HCT116 (cell line): ENCODE results near the gene OSBPL1A. TPM values are rescaled to one million over a fixed set of nuclear protein-coding genes. Genes with fewer than 3 reads are reported as not detected.

ENCODE experiments used
- ATAC-seq: fragments of 200-7000 bp; cut with Tn5 transposase; 2 replicates; pipeline ENCODE4 v1.9.1; 2020; ENCODE audit warnings: mild to moderate bottlenecking, moderate library complexity
- BruUV-seq: library from RNA; stranded (reverse); fragments of 400-500 nt; replicated peaks from 2 replicates; lab custom pipeline; 2021; lab: Mats Ljungman, UMichigan
- CTCF ChIA-PET: fragments of 300-600 bp; sonication (Branson Sonifier 250); formaldehyde crosslinking; loops from one replicate; lab custom pipeline; 2021; ENCODE audit warnings: antibody characterized with exemption; lab: Charles Lee
- POLR2A ChIA-PET: fragments of 300-600, 350-600 bp; sonication (Branson Sonifier 250); formaldehyde crosslinking; loops from one replicate; lab custom pipeline; 2021; ENCODE audit warnings: antibody characterized with exemption; lab: Charles Lee
- RAD21 ChIA-PET, 2 experiments: fragments of 300-600 bp; sonication (Branson Sonifier 250); formaldehyde crosslinking; loops; one replicate each; lab custom pipeline; 2023; ENCODE audit warnings: low total read pairs in 2 of 2; ENCODE audit not compliant: uncharacterized antibody in 2 of 2, unreplicated experiment in 2 of 2, low non-redundant PET in 1 of 2; lab: Charles Lee
- DNase-seq: peaks from one replicate; pipeline ENCODE4 v3.0.0-alpha.2; 2010; ENCODE audit warnings: low read depth, low spot score
- H2AFZ ChIP-seq: fragments of 200-600 bp; shearing (Covaris generic), sonication (generic); 2 replicates; pipeline ENCODE4 v1.6.1; 2017; ENCODE audit warnings: low read depth, mixed run types, mixed read lengths, antibody characterized with exemption, low read length; ENCODE audit not compliant: poor library complexity, severe bottlenecking
- H3K27ac ChIP-seq: 2 replicates; pipeline ENCODE4 v1.5.1; 2012; ENCODE audit warnings: low read depth, low read length
- H3K27me3 ChIP-seq: fragments of 200-600 bp; sonication (generic); 2 replicates; pipeline ENCODE4 v1.6.1; 2016; ENCODE audit warnings: mixed run types, low read length, mixed read lengths; ENCODE audit not compliant: insufficient read depth
- H3K36me3 ChIP-seq, 2 experiments: fragments of 200-500 bp in 1 of 2; fragments of 200-600 bp in 1 of 2; sonication (Bioruptor generic) in 1 of 2; sonication (generic) in 1 of 2; 2 replicates each; pipeline versions ENCODE4 v1.5.1 to v1.6.1; 2014 to 2016; ENCODE audit warnings: low read length in 2 of 2, inconsistent platforms in 1 of 2, mixed read lengths in 1 of 2, mixed run types in 1 of 2; ENCODE audit not compliant: insufficient read depth in 2 of 2, control insufficient read depth in 1 of 2
- H3K4me1 ChIP-seq, 2 experiments: fragments of 200-600 bp in 1 of 2; sonication (generic) in 1 of 2; 2 replicates each; pipeline versions ENCODE4 v1.5.1 to v1.6.1; 2012 to 2017; ENCODE audit warnings: low read length in 2 of 2, inconsistent platforms in 1 of 2, mild to moderate bottlenecking in 1 of 2, mixed read lengths in 1 of 2, mixed run types in 1 of 2, moderate library complexity in 1 of 2; ENCODE audit not compliant: insufficient read depth in 2 of 2, control insufficient read depth in 1 of 2
- H3K4me2 ChIP-seq: fragments of 200-600 bp; sonication (generic); 2 replicates; pipeline ENCODE4 v1.6.1; 2017; ENCODE audit warnings: mixed run types, low read length, mixed read lengths
- H3K4me3 ChIP-seq, 2 experiments: fragments of 200-600 bp in 1 of 2; sonication (generic) in 1 of 2; replicated peaks in 1 of 2; 2 replicates each; pipeline ENCODE4 v1.5.1; 2011 to 2016; ENCODE audit warnings: low read length in 2 of 2, control low read depth in 1 of 2, low read depth in 1 of 2, mild to moderate bottlenecking in 1 of 2, mixed read lengths in 1 of 2, mixed run types in 1 of 2
- H3K79me2 ChIP-seq: fragments of 200-600 bp; sonication (generic); 2 replicates; pipeline ENCODE4 v1.6.1; 2017; ENCODE audit warnings: mild to moderate bottlenecking, mixed run types, low read length, moderate library complexity, mixed read lengths; ENCODE audit not compliant: insufficient read depth
- H3K9ac ChIP-seq: fragments of 200-600 bp; sonication (generic); 2 replicates; pipeline ENCODE4 v1.6.1; 2016; ENCODE audit warnings: low read length, mixed read lengths
- H3K9me2 ChIP-seq: fragments of 200-600 bp; sonication (generic), shearing (Covaris generic); 2 replicates; pipeline ENCODE4 v1.6.1; 2017; ENCODE audit warnings: mixed run types, mild to moderate bottlenecking, moderate library complexity; ENCODE audit not compliant: insufficient read depth
- H3K9me3 ChIP-seq, 2 experiments: fragments of 200-500 bp in 1 of 2; fragments of 200-600 bp in 1 of 2; sonication (Bioruptor generic) in 1 of 2; sonication (generic) in 1 of 2; 2 replicates each; pipeline ENCODE4 v1.6.1; 2014 to 2017; ENCODE audit warnings: low read length in 2 of 2, mixed read lengths in 2 of 2, inconsistent platforms in 1 of 2, low read depth in 1 of 2, mild to moderate bottlenecking in 1 of 2, mixed run types in 1 of 2, moderate library complexity in 1 of 2; ENCODE audit not compliant: control insufficient read depth in 1 of 2, insufficient read depth in 1 of 2
- H4K20me1 ChIP-seq: fragments of 200-600 bp; sonication (generic), shearing (Covaris generic); 2 replicates; pipeline ENCODE4 v1.6.1; 2017; ENCODE audit warnings: mixed run types, mild to moderate bottlenecking, moderate library complexity; ENCODE audit not compliant: insufficient read depth
- POLR2A ChIP-seq: IDR thresholded peaks from 2 replicates; pipeline ENCODE4 v1.7.0; 2011; ENCODE audit warnings: borderline replicate concordance; ENCODE audit not compliant: insufficient read depth, insufficient read length; ENCODE audit errors: extremely low read depth
- SIN3A ChIP-seq: IDR thresholded peaks from 2 replicates; pipeline ENCODE4 v1.6.1; 2012; ENCODE audit warnings: low read depth
- YY1 ChIP-seq: IDR thresholded peaks from 2 replicates; pipeline ENCODE4 v1.6.1; 2011; ENCODE audit warnings: low read length, low read depth, moderate library complexity, mild to moderate bottlenecking; ENCODE audit not compliant: insufficient replicate concordance; ENCODE audit errors: extremely low read depth
- intact Hi-C: fragments of 100-400 bp; cut with micrococcal nuclease; formaldehyde crosslinking; loops from 2 replicates; pipeline ENCODE4 v1.10.0; 2022
- total RNA-seq: library from RNA; stranded (reverse); gene quantifications from one replicate; pipeline ENCODE4 v1.2.1, GENCODE V29; 2021; ENCODE audit not compliant: unreplicated experiment
- TF ChIP-seq, protein P1 (sequence below), 3 experiments: fragments of 200-600 bp in 1 of 3; sonication (generic) in 1 of 3; IDR thresholded peaks in 2 of 3; conservative IDR thresholded peaks in 1 of 3; 2 replicates each; pipeline ENCODE4 v1.5.1; 2012 to 2017; ENCODE audit warnings: low read depth in 2 of 3, low read length in 2 of 3, antibody characterized with exemption in 1 of 3, borderline replicate concordance in 1 of 3, control low read depth in 1 of 3, mild to moderate bottlenecking in 1 of 3, mixed read lengths in 1 of 3, mixed run types in 1 of 3, moderate library complexity in 1 of 3; ENCODE audit not compliant: insufficient read depth in 1 of 3
- TF ChIP-seq, protein P2 (sequence below): IDR thresholded peaks from 2 replicates; pipeline ENCODE4 v1.6.1; 2012; ENCODE audit warnings: low read depth

The OSBPL1A gene
- total RNA-seq, 1 experiment from 2014 or later, result 18.9 TPM

DNA sequence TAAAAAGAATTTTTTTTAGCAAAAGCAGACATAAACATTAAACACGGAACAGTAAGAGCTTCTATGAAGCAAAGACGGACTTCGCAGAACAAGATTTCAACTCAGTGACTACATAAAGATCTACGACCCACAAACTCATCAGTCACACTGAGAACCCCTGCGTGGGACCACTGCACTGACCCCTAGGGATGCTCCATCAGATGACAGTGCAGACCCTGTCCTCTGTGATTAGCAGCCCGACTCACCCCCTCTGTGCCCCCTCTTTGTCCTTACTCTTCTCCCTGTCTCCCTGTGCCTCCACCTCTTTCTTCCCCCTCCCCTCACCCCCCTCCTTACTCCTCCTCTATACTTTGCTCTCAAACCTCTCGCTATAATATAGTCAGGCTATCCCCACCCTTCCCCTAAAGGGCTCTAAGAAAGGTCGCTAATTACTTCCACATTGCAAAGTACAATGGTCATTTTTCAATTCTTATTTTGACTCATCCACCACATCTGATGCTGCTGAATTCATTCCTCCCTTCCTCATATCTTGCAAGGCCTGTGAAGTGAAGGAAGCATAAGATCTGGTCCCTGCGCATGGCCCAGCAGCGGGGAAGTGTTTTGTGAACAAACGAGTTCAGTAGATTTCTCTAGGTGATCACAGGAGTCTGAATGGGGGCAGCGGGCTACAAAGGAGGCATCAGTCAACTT lies 169.5 kb downstream of the OSBPL1A start:
- RAD21 ChIA-PET, result no interaction called here
- CTCF ChIA-PET, result no interaction called here

More for the DNA sequence above, 169.5 kb downstream of the OSBPL1A start:
- no peak overlapping the region for H3K9ac ChIP-seq
- no peaks in the 10 kb centered on the region for H3K79me2 ChIP-seq
- no peaks in the 10 kb centered on the region for H3K27me3 ChIP-seq
- TF ChIP-seq, protein P1, sequence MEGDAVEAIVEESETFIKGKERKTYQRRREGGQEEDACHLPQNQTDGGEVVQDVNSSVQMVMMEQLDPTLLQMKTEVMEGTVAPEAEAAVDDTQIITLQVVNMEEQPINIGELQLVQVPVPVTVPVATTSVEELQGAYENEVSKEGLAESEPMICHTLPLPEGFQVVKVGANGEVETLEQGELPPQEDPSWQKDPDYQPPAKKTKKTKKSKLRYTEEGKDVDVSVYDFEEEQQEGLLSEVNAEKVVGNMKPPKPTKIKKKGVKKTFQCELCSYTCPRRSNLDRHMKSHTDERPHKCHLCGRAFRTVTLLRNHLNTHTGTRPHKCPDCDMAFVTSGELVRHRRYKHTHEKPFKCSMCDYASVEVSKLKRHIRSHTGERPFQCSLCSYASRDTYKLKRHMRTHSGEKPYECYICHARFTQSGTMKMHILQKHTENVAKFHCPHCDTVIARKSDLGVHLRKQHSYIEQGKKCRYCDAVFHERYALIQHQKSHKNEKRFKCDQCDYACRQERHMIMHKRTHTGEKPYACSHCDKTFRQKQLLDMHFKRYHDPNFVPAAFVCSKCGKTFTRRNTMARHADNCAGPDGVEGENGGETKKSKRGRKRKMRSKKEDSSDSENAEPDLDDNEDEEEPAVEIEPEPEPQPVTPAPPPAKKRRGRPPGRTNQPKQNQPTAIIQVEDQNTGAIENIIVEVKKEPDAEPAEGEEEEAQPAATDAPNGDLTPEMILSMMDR (IDR thresholded peaks at IDR 0.05 in 2 of 3, conservative IDR thresholded peaks at IDR 0.05 in 1 of 3; ENCODE audit: borderline replicate concordance in 1 of 3, insufficient read depth in 1 of 3, low read depth in 2 of 3, low read length in 2 of 3), result no peak
- TF ChIP-seq YY1 (no peak), SIN3A (no peak), POLR2A (no peak)
- TF ChIP-seq, protein P2, sequence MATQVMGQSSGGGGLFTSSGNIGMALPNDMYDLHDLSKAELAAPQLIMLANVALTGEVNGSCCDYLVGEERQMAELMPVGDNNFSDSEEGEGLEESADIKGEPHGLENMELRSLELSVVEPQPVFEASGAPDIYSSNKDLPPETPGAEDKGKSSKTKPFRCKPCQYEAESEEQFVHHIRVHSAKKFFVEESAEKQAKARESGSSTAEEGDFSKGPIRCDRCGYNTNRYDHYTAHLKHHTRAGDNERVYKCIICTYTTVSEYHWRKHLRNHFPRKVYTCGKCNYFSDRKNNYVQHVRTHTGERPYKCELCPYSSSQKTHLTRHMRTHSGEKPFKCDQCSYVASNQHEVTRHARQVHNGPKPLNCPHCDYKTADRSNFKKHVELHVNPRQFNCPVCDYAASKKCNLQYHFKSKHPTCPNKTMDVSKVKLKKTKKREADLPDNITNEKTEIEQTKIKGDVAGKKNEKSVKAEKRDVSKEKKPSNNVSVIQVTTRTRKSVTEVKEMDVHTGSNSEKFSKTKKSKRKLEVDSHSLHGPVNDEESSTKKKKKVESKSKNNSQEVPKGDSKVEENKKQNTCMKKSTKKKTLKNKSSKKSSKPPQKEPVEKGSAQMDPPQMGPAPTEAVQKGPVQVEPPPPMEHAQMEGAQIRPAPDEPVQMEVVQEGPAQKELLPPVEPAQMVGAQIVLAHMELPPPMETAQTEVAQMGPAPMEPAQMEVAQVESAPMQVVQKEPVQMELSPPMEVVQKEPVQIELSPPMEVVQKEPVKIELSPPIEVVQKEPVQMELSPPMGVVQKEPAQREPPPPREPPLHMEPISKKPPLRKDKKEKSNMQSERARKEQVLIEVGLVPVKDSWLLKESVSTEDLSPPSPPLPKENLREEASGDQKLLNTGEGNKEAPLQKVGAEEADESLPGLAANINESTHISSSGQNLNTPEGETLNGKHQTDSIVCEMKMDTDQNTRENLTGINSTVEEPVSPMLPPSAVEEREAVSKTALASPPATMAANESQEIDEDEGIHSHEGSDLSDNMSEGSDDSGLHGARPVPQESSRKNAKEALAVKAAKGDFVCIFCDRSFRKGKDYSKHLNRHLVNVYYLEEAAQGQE, result no peak
- no peak overlapping the region for H3K4me3 ChIP-seq
- POLR2A ChIA-PET, result no interaction called here
- H3K36me3 ChIP-seq, result no peaks in the 10 kb centered on the region; a peak in 1 of 4 replicates
- no peak overlapping the region for H2AFZ ChIP-seq
- H3K4me1 ChIP-seq, result peaks cover 0 to 9% of the 10 kb centered on the region in 2 experiments; a peak in 1 of 4 replicates
- no peak overlapping the region for H3K27ac ChIP-seq
- intact Hi-C loops, result no loop called here
- H4K20me1 ChIP-seq, result 0 out of 2 replicates have a peak, but pooled peaks cover 2% of the 10 kb centered on the region
- H3K9me3 ChIP-seq, result no peaks in the 10 kb centered on the region
- ATAC-seq, result no peak
- DNase-seq, result no peak
- BruUV-seq, result no TSS peak
- no peaks in the 10 kb centered on the region for H3K9me2 ChIP-seq
- H3K4me2 ChIP-seq, result no peak overlapping the region
